ENCODE measurements around the gene MYL3.

MYL3 gene

DNA sequence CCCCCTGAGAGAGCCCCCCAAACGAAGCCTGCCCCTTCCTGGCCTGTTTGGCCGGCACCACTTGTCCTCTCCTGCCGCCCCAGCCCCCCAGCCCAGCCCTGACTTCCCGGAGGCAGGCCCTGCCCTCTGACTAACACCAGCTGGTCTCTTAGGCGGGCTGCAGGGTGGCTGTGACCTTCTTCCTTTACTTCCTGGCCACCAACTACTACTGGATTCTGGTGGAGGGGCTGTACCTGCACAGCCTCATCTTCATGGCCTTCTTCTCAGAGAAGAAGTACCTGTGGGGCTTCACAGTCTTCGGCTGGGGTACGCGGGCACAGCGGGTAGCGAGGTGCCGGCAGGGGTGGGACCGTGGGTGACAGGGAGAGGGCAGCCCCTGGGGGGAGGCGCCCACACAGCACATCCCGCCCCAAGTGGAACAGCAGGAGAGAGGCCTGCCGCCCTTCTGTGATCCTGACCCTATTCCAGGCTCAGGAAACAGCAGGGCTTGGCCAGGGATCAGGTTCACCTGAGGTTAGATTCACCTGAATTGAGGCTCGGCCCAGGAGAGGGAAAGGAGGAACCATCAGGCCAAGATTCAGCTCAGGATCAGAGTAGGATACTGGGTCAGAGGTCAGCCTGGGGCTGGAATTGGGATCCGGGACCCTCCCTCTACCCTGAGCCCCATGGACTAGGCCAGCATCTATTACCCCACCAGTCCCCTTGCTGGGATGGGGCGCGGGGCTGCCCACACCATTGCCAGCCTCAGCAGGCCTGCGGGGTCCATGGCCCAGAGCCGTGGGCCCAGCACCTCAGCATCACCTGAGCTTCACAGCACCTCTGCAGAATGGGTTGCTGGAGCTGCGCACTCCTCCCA lies 36.1 kb upstream of the MYL3 start:
- DNase-seq: no peak

DNA sequence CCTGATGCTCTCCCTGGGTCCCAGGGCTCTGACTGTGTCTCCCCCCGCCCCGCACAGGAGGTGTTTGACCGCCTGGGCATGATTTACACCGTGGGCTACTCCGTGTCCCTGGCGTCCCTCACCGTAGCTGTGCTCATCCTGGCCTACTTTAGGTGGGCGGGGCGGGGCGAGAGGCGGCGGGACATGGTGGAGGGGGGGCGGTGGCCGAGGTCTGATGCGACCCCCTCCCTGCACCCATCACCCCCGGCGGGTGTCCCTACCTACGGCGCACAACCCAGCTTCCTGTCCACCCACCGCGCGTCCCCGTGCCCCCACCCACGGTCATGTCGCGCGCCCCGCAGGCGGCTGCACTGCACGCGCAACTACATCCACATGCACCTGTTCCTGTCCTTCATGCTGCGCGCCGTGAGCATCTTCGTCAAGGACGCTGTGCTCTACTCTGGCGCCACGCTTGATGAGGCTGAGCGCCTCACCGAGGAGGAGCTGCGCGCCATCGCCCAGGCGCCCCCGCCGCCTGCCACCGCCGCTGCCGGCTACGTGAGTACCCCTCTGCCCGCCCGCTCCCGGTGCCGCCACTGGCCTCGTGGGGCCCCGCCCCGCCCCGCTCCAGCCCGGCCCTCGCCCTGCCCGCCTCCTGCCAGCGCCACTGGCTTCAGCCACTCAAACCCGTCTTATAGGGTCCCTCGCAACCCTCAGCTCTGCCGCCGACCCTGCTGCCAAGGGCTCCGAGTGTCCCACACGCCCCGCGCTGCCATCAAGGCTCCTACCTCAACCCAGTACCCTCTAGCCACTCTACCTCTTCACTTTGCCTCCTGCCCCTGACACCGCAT lies 35.3 kb upstream of the MYL3 start:
- DNase-seq: peak in 1 of 2 experiments; percentile 43

DNA sequence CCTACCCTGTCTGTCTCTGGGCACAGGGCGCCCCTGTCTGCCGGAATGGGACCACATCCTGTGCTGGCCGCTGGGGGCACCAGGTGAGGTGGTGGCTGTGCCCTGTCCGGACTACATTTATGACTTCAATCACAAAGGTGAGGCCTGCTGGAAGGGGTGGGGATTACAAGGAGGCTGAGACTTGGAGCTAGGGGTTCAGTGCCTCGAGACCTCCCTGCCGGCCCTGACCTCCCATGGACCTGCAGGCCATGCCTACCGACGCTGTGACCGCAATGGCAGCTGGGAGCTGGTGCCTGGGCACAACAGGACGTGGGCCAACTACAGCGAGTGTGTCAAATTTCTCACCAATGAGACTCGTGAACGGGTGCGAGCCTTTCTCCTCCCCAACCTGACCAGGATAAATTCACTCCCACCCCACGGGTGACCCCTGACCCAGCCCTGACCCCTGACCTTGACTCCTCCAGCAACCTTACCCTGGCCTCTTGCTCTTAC lies 34.6 kb upstream of the MYL3 start:
- DNase-seq: peak in 1 of 2 experiments; percentile 19

DNA sequence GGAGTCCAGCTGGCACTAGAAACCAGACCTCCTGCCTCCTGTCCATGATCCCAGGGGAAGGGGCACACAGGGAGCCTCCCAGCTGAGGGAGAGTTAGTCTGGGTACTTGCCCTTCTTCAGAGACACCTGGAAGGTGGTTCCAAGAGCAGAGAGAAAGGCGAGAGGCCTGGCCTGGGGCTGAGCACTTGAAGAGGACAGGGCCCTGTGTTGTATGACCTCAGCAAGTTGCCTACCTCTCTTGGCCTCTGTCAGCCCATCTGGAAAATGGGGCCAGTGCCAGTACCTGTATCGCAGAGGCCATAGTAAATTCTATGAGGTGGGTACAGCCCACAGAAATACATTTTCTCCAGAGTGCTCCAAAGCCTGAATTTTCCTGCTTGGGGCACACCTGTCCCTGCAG lies 33.8 kb upstream of the MYL3 start:
- DNase-seq: no peak

DNA sequence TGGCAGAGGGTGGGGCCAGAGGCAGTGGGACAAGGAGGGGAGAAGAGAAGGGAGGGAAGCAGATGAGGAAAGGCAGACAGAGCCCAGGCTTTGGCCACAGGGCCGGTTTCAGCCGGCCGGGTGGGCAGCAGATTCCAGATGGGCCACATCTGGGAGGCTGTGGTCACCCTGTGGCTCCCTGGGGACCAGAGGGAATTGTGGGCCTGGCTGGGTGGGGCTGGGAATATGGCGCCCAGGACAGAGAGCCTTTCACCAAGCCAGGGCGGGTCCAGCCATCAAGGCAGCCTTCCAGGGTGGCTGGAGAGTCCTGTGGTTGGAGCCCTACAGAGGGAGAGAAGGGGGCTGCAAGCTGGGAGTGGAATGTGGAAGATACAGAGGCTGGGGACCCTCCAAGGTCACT lies 33.1 kb upstream of the MYL3 start:
- no peak for DNase-seq

DNA sequence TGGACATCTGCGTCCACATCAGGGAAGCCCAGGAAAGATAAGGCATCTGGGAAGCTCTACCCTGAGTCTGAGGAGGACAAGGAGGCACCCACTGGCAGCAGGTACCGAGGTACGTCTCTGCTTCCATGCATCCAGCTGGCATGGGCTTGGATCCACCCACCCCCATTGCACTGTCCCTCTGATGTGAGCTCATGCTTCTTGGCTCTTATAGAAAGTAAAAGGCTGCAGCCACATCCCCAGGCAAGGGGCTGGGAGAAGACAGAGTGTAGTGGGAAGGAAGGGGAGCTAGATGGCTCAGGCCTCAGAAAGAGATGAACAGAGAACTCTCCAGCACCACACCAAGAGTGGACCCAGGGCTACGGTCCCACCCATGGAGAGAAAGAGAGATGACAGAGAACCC lies 32.5 kb upstream of the MYL3 start:
- DNase-seq: no peak

DNA sequence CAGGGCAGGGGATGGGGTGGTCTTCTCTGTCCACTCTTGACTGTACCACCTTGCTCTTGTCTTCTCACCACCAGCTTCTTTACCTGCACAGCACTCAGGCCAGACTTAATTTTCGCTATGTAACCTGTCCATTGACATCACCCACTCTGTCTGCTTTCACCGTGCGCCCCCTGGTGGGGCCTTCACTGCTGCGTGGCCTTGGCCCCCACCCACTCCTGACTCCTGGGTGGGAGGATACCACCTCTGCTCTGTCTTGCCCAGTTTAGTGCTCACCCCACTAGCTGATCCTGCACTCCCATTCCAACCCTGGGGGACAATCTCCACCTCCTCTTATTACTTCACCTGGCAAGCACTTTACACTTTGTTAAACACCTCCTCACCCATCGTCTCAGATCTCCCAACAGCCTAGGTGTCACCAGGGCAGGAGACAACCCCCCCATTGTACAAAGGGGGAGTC lies 32.0 kb upstream of the MYL3 start:
- peak; percentile 11 to 74 for DNase-seq

DNA sequence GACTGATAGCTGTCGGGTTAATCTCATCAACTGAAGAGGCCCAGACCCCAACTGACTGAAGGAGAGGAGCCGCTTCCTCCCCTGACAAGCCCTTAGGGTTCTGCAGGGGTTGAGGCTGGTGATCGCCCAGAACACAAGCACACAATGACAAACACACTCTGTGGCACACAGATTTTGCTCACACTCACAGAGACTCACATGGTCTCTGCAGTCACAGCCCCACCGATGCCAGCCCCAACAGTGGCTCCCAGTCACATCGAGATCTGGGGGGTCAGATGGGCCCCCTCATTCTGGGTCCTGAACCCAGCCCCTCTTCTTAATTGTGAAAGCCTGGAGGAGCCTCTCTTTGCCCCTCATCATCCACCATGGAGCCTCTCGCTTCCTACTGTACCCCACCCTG lies 31.0 kb upstream of the MYL3 start:
- no peak for DNase-seq

DNA sequence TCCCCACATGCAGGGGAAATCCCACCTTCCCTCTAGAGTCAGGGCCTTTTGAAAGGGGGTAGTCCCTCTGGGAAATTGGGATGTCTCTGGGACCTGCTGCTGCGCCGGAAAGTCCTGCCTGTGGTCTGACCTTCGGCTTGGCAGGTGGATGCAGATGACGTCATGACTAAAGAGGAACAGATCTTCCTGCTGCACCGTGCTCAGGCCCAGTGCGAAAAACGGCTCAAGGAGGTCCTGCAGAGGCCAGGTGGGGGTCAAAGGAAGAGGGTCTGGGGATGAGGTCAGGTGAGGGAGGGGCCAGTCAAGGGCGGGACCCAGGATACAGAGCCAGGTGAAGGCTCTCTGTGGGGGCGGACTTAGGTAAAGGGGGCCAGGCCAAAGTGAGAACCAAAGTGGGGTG lies 30.5 kb upstream of the MYL3 start:
- DNase-seq: no peak

DNA sequence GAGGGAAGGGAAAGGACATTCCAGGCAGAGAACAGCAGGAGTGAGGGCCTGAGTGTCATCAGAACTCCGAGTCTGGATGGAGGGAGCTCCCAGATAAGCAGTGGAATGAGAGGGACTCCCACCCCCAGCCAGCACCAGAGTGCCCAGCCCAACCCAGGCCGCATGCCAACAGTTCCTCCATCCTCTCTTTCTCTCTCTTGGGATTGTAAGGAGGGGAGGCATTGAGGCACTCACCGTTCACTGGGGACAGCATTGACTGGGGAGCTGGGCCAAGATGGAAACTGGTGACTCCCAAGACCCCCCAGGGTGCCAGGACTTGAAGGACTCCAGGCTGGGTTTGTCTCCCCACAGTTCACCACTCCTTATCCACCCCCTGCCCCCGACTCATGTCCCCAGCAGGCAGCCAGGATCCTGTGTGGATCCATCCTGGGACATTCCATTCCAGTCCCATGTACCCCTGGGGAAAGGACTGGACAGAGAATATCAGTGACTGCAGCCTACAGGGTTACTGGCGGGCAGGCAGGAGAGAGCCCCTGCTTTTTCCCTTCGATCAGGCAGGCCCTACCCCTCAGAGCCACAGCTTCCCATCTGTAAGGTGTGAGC lies 30.0 kb upstream of the MYL3 start:
- DNase-seq: no peak

DNA sequence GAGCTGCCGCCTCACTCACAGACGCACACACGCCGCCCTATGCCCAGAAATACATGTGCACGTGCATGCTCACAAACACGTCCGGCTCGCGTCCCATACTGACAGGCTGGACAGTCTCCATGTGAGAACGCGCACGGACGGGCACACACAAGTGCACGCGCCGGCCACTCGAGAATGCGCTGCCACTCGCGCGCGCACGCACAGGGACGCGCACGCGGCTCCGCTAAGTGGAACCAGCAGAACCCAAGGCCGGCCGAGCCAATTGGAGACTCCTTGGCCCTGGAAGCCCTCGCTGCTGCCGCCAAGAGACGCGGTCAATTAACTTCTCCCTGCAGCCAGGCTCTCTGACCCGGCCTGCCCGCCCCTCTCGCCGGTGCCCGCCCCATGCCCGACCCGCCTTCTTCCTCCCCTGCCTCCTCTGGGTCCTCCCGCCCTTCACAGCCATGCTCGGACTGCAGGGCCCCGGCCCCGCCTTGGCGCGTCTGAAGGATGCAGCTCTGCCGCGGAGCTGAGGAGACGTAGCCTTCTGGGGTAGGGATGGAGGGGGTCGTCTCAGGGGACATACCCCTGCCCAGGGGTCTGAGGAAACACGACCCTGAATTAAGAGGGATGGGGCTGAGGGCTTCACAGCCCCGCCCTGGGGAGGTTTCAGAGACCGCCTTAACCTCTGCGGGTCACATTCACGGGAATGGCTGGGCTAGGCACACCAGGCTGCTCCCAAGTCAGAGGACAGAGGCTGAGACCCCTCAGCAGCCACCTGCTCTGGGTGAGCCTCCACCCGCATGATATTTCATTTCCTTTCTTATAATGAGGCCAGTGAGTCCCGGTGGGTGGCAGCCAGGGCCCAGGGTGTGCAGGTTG lies 29.3 kb upstream of the MYL3 start:
- peak; percentile 43 to 73 for DNase-seq

DNA sequence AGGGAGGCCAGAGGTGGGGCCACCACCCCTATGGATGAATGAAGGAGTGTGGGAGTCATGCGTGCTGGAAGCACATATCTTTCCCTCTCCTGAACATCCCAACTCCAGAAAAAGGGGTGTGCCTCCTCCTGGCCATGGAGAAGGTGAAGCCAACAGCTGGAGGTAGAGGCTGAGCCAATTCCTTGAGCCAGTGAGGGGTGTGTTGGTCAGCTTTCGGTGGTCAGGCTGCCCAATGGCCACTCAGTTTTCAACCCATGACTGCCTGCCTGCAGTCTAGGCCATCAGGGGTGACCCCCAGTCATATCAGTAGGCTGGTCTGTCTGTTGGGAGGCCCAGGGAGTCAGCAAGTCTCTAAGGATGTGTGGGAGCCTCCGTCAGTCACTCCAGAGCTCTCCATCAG lies 27.9 kb upstream of the MYL3 start:
- DNase-seq: no peak

DNA sequence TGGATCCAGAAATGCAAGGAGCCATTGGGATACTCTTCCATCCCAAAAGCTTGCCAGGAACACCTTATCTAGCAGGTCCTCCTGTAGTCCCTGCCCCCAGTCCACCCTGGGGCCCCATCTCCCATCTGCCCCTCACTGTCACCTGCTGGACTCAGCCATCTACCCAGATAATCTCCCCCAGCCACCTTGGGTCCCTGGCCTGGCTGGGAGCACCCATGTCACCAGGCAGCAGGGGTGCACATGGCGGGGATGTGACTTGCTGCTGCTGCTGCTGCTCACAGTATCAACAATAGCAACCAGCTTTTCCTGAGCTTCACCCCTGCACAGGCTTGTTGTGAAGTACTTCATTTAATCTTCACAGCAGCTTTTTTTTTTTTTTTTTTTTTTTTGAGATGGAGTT lies 26.9 kb upstream of the MYL3 start:
- no peak for DNase-seq

DNA sequence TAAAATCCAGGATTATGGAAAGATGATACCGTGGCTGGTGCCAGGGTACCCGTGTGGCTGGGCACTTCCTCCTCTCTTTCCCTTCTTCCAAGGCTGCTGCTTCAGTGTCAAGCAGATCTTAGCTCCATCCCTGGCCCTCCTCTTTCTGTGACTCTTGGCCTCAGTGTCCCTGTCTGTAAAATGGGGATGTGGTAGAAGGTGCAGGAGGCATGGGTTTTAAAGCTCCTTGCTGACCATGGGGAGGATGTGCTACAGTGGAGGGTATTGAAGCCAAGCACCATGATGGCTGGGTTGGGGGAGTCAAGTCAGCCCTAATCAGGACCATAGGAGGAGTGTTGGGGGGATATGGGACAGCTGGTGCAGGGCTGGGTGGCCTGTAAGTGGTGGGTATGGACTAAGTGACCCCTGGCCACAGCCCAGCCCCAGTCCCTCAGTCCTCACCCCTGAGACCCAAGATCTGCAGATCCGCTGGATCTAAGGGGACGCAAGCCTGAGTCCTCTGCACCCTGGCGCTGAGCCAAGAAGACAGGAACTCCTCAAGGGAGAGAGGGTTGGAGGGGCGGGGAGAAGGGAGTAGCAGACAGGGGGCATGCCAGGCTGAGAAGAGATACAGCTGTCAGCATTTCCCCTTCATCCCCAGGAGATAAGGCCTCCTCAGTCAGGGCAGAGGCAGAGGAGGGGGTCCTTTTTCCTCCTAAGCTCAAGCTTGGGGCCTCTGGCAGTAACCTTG lies 26.3 kb upstream of the MYL3 start:
- no peak for DNase-seq

DNA sequence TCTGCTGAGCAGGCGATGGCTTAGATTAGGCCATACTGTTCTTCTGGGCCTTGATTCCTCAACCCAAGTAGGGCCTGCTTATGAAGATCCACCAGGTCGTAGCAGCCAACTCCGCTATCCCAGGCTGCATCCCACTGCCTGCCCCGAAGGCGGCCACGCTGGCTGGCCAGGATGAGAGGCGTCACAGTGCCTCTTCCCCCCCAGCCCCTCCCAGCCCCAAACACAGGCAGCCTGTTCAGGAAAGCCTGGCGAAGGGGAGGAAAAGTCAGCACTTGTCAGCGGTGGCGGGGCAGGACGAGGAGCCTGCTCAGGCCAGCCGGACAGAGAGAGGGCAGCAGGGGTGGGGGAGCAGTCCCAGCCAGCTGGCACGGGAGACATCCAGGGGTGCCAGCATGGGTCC lies 25.5 kb upstream of the MYL3 start:
- no peak for DNase-seq

DNA sequence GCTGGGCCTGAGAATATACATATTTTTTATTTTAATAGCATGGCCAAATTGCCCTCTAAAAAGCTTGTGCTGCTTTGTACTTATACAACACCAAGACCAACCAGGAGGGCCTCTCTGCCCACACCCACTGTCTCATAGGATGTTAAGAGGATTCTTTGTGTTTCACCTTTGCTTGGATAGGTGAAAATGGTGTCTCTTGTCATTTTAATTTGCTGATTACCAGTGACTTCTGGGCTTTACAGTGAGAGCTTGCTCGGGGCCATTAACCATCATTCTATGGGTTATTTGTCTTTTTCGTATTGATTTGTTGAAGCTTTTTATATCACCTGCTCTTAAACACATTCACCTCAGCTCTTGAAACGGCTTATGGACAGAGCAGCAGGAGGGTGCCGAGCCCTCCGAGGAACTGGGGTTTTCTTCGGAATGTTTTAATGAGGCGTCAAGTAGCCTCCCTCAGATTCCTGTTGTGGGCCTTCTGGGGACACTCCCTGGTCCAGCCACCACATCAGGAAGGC lies 24.8 kb upstream of the MYL3 start:
- DNase-seq: no peak

DNA sequence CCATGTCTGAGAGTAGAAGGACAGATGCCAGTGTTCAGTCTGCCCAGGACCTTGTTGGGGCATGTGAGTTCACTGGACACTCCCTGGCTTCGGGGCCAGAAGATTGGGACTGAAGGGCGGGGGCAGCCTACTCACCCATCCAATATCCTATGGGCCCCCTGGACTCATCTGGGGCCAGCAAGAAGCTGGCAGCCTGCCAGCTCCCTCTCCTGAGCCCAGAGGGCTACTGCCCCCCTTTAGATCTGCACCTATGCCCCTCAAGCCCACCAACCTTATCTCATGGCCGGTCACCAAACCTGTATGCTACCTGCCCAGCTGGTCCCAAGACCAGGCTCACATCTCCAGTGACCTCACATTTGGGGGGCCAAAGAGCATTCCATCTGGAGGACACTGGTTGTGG lies 22.4 kb upstream of the MYL3 start:
- DNase-seq: no peak

DNA sequence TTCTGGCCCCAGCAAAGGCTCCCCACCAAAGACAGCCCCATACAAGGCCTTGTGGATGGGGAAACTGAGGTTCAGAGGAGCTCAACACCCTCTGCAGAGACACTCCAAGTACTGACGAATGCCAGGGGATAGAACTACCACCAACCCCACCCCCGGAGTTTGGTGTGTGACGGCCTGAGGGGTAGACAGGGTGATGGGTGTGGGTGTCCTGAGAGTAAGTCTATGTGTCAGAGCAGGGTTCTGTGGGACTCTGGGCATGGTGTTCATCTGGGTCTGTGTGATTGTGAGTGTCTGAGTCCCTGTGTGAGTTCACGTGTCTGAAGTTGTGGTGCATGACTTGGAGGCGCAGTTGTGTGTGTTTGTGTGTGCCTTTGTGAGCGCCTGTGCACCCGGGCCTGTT lies 21.7 kb upstream of the MYL3 start:
- DNase-seq: no peak

DNA sequence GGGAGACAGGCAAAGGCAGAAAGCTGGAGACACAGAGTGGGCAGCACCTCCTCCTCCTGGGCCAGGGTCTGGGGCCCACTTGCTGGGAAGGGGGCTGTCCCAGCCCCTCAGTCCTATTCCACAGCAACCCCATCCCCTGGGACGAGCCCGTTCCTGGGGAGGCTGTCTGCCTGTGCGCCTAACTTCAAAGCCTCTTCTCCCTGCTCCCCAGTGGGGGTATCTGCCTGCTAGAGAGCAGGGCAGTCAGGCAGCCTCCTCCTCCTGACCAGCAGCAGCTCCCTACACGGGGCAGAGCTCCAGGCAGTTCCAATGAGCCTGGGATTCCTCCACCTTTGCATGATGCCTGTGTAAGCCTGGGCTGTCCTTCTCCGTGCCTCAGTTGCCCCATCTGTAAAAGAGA lies 21.2 kb upstream of the MYL3 start:
- DNase-seq: no peak

DNA sequence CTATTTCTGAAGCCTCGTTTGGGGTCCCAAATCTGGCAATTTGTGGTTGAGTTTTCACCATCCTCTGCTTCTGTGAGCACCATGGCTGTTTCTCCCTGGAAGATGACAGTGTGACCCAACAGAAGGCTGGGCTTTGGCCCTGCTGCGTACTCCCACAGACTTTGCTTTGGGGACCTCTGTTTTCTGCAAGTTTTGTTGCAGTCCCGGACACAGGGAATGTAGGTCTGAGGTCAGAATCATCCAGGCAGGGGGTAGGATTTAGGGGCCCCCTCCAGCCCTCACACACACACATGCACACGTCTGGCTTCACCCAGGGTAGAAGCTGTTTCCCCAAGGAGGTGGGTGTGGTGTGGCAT lies 20.6 kb upstream of the MYL3 start:
- no peak for DNase-seq

DNA sequence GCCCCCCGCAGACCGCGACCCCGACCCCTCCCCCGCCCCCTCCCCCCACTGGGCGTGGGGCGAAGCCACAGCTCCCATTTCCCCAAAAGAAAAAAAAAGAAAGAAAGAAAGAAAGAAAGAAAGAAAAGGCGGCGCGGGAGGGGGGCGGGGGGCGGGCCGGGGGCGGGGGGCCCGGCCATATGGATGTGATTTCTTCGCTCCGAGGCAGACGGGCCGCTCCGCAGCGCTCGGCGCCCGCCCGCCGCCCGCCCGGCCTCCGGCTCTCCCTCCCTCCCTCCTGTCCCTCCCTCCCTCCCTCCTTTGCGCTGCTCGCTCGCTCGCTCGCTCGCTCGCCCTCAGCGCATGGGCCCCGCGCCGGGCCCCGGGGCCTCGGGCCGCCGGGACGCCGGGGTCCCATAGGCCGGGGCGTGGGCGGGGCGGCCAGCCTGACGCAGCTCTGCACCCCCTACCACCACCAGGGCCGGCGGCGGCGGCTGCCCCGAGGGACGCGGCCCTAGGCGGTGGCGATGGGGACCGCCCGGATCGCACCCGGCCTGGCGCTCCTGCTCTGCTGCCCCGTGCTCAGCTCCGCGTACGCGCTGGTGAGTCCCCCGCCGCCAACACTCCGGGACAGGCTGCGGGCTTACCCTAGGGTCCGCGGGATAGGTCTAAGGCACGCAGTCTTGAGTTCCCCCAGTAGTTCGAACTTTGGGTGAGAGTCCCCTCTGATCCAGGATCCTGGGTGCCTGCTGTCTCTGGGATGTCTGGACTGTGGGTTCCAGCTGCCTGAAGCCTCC lies 20.0 kb upstream of the MYL3 start:
- peak in 1 of 2 experiments; percentile 42 for DNase-seq

All from NCI-H526 (cell line).